Renal pelvis (tissue), 4 donors: ENCODE results near the gene RMND5A. TPM values are rescaled to one million over a fixed set of nuclear protein-coding genes. Genes with fewer than 3 reads are reported as not detected.
"Not testable (repeated sequence)": the region's sequence is repeated elsewhere in the genome, so short reads cannot be mapped to it uniquely, and the experiment has no call there.

Experiments used
- DNase-seq: peaks from one replicate; pipeline ENCODE4 v3.0.0-alpha.2; 2013
- polyA plus RNA-seq, 3 donors: library from polyadenylated mRNA; unstranded; fragments of 120-200 nt; gene quantifications; one replicate each; pipeline ENCODE4 v1.2.1, GENCODE V29; 2013; ENCODE audit not compliant: insufficient read length in 3 of 3

Gene RMND5A
- polyA plus RNA-seq, 3 donors: 53.1 to 62.7 (median 56.5) TPM

DNA sequence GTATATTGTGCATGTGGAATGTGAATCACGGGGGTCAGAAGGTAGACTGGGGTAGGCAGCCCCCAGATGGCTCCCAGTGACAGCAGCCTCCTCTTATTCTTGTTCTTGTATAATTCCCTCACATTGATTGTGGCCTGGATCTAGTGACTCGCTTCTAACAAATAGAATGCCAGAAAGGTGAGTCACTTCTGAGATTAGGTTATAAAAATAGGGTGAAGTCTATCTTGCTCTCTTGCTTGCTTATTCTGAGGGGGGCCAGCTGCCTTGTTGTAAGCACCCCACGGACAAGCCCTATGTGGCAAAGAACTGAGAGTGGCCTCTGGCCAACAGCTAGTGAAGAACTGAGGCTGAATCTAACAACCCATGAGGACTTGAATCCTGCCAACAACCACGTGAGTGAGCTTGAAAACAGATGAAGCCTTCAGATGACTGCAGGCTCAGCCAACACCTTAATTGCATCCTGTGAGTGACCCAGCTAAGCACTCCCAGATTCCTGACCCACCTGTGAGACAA is 15.6 kb upstream of the RMND5A start:
- DNase-seq: no peak

- no peak for DNase-seq
Measured at GRCh38 chr2:86706220-86706619, 13.9 kb upstream of the RMND5A start.

DNA sequence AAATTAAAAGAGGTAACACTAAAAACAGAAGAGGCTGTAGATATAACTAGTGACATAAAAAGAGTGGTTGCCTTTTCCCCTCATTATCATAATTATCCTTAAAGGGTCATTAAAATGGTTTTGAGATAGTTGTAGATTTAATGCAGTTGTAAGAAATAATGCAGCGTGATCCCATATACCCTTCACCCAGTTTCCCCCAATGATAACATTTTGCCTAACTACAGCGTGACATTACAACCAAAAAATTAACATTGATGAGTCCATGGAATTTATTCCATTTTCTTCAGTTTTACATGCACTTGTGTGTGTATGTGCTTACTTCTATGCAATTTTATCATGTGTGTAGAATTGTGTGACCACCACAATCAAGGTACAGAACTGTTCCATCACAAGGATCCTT is 13.2 kb upstream of the RMND5A start:
- DNase-seq: no peak

- not testable (repeated sequence) for DNase-seq
Measured at GRCh38 chr2:86708126-86708525, 12.0 kb upstream of the RMND5A start.

GRCh38 chr2:86714579-86715173 is 5.4 kb upstream of the RMND5A start:
- not testable (repeated sequence) for DNase-seq

GRCh38 chr2:86719263-86719636 is 841 bp upstream of the RMND5A start:
- DNase-seq: not testable (repeated sequence)

DNA sequence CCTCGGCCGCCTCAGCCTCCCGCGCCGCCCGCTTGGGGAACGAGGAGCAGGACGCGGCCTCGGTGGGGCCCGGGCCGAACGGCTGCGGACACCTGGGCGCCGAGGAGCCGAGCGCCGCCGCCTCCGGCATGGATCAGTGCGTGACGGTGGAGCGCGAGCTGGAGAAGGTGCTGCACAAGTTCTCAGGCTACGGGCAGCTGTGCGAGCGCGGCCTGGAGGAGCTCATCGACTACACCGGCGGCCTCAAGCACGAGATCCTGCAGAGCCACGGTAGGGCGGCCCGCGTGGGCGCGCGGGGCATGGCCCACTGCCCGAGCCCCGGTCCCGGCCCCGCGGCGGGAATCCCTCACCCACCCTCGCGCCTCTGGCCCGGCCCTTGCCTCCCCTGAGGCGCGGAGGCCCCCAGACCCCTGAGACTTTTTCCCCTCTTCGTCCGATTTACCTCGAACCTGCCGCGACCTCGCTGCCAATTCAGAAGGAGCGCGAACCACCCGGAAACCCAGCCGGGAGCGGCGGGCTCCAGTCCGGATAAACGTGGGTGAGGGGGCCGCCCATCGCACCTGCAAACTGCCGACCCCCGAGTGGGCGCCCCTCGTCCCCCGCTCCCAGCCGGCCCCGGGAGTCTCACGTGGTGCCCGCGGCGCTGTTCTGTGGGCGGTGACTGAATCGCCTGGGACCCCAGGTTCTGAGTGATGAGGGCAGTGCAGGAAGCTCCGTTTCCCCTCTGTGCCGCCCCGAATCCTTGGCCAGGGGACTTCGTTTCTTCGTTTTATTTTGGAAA is 639 bp downstream of the RMND5A start:
- not testable (repeated sequence) for DNase-seq

DNA sequence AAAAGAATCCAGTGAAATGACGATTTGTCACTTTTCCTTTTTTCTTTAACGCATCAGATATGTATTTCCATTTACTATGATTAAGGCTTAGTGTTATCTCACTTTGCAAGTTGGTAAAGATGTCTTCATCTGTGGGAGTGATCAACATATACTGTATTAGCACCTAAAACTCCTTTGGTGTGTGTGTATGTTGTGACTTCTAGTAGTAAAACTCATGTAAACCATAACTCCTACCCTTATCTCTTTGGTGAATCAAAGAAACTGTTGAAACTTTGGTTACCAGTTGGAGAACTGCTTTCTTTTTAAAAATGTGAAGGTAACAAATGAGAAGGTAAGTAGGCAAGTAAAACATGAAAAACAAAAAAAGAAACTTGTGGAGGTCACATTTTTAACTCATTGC is 5.6 kb downstream of the RMND5A start:
- not testable (repeated sequence) for DNase-seq

- DNase-seq: not testable (repeated sequence)
Measured at GRCh38 chr2:86732040-86732525, 12.0 kb downstream of the RMND5A start.

DNA sequence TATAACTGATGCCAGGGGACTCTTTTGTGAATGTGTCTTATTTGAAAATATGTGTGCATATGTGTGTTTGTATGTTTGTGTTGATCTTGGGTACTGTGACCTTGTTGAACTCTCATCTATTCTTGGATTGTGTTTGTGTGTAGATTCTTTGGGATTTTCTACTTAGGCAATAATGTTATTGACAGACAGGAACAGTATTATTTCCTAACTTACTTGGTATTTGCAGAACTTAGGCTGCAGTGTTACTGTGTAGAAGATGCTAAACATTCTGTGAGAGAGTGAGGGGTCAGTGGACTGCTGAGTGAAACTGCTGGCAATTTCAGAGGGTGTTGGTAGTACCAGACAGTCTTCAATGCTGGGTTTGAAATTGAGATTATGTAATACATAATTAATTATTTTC is 12.7 kb downstream of the RMND5A start:
- not testable (repeated sequence) for DNase-seq

- DNase-seq: not testable (repeated sequence)
Measured at GRCh38 chr2:86733528-86733927, 13.4 kb downstream of the RMND5A start.

- DNase-seq: not testable (repeated sequence)
Measured at GRCh38 chr2:86734896-86735295, 14.8 kb downstream of the RMND5A start.

DNA sequence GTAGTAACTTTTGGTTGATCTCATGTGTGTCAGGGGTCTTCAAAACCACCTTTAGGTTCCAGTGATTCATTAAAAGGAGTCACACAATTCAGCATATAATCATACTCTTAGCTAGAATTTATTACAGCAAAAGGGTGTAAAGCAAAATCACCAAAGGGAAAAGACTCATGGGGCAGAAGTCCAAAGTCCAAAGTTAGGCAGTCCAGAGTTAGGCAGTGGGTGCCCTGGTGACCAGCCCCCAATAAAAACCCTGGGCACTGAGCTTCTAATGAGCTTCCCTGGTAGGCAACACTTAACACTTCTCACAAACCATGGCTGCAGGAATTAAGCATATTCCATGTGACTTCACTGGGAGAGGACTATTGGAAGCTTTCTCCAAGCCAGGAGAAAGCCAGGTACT is 19.4 kb downstream of the RMND5A start:
- DNase-seq: not testable (repeated sequence)

DNA sequence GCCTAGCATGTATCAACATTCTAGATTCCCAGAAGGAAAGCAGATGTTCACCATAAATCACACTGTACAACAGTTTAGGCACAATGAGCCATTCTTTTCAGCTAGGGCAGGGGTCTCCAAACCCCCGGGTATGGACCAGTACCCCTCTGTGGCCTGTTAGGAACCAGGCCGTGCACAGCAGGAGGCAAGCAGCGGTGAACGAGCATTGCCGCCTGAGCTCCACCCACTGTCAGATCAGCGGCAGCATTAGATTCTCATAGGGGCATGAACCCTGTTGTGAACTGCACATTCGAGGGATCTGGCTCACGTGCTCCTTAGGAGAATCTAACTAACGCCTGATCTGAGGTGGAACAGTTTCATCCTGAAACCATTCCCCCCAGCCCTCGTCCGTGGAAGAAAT is 19.8 kb downstream of the RMND5A start:
- not testable (repeated sequence) for DNase-seq

DNA sequence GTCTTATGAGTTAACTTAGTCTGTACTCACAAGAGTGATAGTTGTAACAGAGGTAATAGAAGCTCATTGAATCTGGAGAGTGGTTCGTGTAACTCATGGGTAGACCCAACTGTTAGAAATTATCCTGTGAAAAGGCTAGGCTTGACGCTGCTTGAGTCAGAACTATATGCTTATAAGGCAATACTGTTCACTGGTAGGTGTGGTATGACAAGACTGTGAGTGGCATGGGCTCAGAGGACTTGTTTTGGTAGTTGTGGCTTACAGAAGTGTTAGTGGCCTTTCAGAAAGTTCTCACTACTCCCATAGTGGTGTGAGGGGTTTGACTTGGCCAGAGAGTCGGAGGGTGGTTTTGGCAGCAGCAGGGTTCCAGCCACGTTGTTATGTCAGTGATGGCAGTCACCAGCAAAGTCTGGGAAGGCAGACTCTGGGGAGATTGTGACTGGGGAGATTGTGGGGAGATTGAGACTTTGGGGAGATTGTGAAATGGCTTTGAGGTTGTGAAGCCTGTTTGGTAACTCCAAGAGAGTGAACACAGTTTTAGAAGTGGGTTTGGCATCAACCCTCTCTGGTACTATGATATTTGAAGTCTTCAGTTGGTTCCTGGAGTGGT is 21.9 kb downstream of the RMND5A start:
- DNase-seq: not testable (repeated sequence)

DNA sequence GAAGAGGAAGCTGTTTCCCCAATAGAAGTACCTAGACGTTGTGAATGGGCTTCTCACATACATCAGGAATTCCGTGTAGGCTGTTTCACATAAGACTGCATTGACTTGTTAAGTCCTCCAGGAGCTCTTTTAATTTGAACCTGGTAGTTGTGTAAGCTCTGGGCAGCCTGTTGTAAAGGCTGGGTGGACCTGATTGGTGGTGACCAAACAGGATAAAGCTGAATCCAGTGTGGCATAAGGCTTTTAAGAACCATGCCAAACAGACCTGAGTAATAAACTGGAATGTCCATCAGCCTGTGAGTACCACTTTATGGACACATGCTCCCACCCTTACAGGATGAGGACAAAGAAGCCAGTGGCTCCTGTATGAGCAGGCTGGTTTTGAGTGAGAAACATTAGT is 24.1 kb downstream of the RMND5A start:
- DNase-seq: no peak

DNA sequence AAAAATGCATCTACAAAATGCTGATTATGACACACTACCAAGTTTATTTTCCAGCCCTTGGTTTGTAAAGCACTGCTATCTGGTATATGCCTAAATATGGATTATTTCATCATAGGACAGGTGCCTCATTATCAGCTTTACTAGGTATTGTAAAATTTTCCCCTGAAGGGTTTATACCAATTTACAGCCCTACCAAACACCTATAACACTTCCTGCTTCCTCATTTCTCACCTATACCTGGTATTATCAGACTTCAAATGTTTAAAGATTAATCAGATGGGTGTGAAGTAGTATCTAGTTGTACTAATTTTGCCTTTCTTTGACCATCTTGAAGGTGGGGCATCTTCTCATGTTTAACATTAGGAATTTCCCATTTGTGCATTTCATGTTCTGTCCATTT is 26.8 kb downstream of the RMND5A start:
- DNase-seq: no peak

GRCh38 chr2:86747711-86748639 is 27.9 kb downstream of the RMND5A start:
- no peak for DNase-seq

DNA sequence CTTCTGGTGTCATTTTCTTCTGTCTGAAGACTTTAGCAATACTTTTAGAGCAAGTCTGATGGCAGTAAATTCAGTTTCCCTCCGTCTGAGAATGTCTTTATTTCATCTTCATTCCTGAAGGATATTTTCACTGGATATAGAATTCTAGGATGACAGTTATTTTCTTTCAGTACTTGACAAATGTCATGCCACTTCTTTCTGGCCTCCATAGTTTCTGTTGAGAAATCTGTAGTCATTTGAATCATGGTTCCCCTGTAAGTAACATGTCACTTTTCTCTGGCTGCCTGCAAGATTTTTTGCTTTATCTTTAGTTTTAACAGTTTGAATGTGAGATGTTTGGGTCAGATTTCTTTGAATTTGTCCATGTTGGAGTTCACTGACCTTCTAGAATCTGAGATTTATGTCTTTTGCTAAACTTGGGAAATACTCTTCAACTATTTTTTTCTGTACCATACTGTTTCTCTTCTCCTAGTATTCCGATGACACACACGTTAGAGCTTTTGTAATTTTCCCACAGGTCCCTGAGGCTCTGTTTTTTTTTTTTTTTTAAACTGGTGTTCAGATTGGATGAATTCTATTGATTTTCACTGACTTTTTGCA is 30.2 kb downstream of the RMND5A start:
- no peak for DNase-seq

GRCh38 chr2:86751778-86752177 is 31.7 kb downstream of the RMND5A start:
- DNase-seq: no peak

DNA sequence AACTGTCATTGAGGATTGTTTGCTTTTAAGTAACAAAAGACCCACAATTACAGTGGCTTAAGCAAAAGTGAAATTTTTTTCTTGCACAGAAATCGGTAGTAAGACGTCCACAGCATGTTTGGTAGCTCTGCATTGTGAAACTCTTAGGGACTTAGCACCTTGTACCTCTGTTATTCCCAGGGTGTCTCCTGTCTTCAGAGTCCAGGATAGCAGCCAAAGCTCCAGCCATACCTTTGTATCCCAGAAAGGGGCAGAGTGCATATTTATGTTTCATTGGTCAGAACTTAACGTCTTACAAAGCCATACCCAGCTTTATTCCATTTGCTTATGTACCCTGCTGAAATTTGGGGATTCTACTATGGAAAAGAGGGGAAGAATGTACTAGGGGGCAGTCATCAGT is 32.8 kb downstream of the RMND5A start:
- DNase-seq: no peak
